Measurements from ENCODE around the gene IL12B. TPM values are rescaled to one million over a fixed set of nuclear protein-coding genes. Genes with fewer than 3 reads are reported as not detected.
A peak's percentile ranks its signal among the peaks of the same experiment; 100 is the strongest.
"Not testable (repeated sequence)": the region's sequence is repeated elsewhere in the genome, so short reads cannot be mapped to it uniquely, and the experiment has no call there.

Gene IL12B
- total RNA-seq, 2 donors from 2014 or later, result not detected

DNA sequence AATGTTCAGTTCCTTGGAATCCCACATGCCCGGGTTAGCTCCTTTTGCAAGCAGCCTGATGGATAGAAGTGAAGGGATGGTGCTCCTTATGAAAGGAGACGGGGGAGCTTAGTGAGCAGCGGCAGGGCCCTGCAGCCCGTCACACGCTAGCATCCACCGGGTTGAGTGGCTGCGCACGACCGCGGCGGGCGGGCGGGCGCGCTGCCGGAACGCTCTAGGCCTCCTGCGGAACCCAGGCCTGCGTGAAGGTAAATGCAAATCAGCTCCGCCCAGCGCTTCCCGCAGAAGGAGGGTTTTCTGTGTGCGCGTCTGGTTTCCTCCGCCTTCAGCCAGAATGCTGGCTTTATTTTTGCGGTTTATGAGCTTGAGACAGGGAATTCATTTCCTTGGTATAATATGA lies 19.8 kb downstream of the IL12B start:
- H3K4me1 ChIP-seq, result no peaks in the 10 kb centered on the region
- intact Hi-C loops (cut with DNase I), result no loop called here
- H3K27me3 ChIP-seq, result no peaks in the 10 kb centered on the region
- H3K27ac ChIP-seq, result no peak overlapping the region
- peak; percentile 52 for DNase-seq
- H3K36me3 ChIP-seq, result no peaks in the 10 kb centered on the region
- no peak overlapping the region for H3K9ac ChIP-seq (ENCODE audit: low read depth in 2 of 2, low read length in 2 of 2)
- H3K9me3 ChIP-seq, result no peaks in the 10 kb centered on the region
- H3K4me3 ChIP-seq, result peak overlapping the region; percentile 8
- TF ChIP-seq, protein P1, sequence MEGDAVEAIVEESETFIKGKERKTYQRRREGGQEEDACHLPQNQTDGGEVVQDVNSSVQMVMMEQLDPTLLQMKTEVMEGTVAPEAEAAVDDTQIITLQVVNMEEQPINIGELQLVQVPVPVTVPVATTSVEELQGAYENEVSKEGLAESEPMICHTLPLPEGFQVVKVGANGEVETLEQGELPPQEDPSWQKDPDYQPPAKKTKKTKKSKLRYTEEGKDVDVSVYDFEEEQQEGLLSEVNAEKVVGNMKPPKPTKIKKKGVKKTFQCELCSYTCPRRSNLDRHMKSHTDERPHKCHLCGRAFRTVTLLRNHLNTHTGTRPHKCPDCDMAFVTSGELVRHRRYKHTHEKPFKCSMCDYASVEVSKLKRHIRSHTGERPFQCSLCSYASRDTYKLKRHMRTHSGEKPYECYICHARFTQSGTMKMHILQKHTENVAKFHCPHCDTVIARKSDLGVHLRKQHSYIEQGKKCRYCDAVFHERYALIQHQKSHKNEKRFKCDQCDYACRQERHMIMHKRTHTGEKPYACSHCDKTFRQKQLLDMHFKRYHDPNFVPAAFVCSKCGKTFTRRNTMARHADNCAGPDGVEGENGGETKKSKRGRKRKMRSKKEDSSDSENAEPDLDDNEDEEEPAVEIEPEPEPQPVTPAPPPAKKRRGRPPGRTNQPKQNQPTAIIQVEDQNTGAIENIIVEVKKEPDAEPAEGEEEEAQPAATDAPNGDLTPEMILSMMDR (IDR thresholded peaks at IDR 0.05), result no peak

DNA sequence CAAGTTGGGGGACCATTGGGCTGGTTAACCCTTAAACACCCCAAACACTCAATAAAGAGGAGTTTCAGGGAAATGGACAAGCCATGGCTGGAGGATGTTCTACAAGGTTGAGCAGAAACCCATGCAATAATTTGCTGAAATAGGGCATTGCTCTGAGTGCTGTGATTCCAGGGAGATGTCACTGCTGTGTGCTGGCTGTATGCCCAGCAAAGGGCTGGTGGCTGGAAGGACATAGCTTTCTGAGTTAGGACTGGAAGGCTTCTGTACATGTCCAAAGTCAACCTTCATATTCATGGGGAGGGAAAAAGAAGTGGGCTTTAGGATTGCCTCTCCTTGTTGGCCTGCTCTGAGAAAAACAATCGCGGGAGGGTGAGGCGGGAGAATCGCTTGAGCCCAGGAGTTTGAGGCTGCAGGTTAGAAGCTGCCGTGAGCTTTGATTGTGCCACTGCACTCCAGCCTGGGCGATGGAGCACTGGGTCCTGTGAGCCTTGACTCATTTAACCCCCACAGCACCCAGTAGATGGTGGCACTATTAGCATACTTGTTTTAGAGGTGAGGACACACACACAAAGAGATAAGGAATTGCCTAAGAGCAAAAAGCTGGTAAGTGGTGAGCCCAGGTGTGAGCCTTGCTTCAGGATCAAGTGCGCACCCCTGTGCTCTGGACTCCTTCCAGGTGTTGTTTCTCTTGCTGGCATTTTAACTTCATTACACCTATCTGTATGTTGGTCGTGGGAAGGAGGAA lies 20.4 kb downstream of the IL12B start:
- H3K36me3 ChIP-seq, result no peaks in the 10 kb centered on the region
- intact Hi-C loops (cut with DNase I), result no loop called here
- no peak overlapping the region for H3K27ac ChIP-seq
- no peaks in the 10 kb centered on the region for H3K27me3 ChIP-seq
- no peak for DNase-seq
- H3K4me1 ChIP-seq, result no peaks in the 10 kb centered on the region
- H3K9me3 ChIP-seq, result no peaks in the 10 kb centered on the region
- H3K9ac ChIP-seq (ENCODE audit: low read depth in 2 of 2, low read length in 2 of 2), result no peak overlapping the region
- H3K4me3 ChIP-seq, result peak overlapping the region; percentile 8
- TF ChIP-seq, protein P1 (IDR thresholded peaks at IDR 0.05), result no peak

DNA sequence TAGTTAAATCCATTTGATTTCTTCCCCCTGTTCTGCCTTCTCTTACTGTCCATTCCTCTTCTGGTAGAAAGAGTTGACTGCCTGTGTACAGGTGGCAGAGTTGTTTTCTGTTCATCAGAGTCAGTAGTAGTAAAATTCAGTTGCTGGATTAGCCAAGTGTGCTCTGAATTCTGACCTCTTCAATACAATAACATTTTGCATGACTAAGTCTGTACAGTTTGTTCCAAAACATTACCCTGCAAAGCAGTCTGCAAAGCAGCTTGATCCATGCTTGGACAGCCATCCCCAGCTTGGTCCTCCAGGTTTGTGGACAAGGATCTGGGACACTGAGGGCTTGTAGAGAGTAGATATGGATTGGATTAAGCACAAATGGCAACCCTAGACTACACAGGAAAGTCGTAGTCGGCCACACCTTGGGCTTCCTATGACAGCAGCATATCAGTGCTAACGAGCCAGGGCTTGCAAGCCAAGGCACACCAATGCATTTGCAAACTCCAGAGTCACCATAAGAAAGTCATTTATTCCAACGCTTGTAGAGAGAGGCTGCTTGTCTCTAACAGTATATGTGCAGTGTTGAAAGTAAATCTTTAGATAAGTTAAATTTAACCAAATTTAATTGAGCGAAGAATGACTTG lies 25.2 kb downstream of the IL12B start:
- no peaks in the 10 kb centered on the region for H3K36me3 ChIP-seq

DNA sequence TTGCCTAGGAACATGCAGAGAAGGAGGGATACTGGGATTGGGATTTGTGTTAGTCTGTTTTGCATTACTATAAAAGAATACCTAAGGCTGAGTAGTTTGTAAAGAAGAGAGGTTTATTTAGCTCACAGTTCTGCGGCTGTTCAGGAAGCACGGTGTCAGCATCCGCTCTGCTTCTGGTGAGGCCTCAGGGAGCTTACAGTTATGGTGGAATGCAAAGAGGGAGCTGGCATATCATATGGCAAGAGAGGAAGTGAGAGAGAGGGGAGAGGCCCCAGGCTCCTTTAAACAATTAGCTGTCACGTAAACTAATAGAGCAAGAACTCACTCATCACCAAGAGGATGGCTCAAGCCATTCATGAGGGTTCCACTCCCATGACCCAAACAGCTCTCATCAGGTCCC lies 27.0 kb downstream of the IL12B start:
- intact Hi-C loops (cut with DNase I), result no loop called here
- Histone ChIP-seq H3K27ac (no peak overlapping the region), H3K36me3 (no peaks in the 10 kb centered on the region), H3K9me3 (no peaks in the 10 kb centered on the region), H3K4me3 (no peak overlapping the region), H3K9ac (ENCODE audit: low read depth in 2 of 2, low read length in 2 of 2) (no peak overlapping the region), H3K27me3 (no peaks in the 10 kb centered on the region), H3K4me1 (no peaks in the 10 kb centered on the region)
- no peak for DNase-seq
- TF ChIP-seq, protein P1 (IDR thresholded peaks at IDR 0.05), result no peak

More for the DNA sequence above, 25.2 kb downstream of the IL12B start:
- no peak for DNase-seq
- Histone ChIP-seq H3K4me3 (no peak overlapping the region), H3K9ac (ENCODE audit: low read depth in 2 of 2, low read length in 2 of 2) (no peak overlapping the region), H3K9me3 (no peaks in the 10 kb centered on the region), H3K27ac (no peak overlapping the region), H3K27me3 (no peaks in the 10 kb centered on the region), H3K4me1 (no peaks in the 10 kb centered on the region)
- TF ChIP-seq, protein P1 (IDR thresholded peaks at IDR 0.05), result no peak
- intact Hi-C loops (cut with DNase I), result no loop called here

DNA sequence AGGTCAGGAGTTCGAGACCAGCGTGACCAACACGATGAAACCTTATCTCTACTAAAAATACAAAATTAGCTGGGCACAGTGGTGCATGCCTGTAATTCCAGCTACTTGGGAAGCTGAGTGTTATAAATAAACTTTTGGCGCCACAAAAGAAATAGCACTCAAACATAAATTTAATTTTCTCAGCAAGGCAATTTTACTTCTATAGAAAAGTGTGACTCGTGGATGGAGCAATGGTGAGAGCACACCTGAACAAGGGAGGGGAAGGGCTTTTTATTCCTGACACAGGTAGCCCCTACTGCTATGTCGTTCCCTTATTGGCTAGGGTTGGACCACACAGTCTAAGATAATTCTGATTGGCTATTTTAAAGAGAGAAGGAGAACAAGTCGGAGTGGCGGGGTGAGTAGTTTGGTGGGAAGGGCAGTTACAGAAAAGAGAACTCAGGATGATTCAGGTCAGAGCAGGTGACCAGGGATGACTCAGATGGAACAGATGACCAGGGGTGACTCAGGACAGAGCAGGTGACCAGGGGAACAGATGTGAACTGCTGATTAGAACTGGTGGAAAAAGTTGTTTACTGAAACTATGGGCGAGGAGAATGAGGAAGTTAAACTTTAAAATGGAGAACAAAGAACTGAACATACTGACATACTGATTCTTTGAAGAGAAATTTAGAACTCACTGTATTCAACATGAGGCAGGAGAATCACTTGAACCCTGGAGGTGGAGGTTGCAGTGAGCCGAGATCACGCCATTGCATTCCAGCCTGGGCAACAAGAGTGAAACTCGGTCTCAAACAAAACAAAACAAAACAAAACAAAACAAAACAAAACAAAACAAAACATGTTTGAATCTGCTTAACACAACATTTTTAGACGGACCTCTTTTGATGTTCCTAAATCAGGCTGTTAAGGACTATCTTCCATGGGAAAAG lies 28.1 kb downstream of the IL12B start:
- H3K9me3 ChIP-seq; H3K27ac ChIP-seq; H3K27me3 ChIP-seq; H3K4me3 ChIP-seq; DNase-seq; H3K36me3 ChIP-seq; H3K4me1 ChIP-seq; H3K9ac ChIP-seq (ENCODE audit: low read depth in 2 of 2, low read length in 2 of 2); intact Hi-C loops (cut with DNase I): not testable (repeated sequence)
